ENCODE measurements around the gene TMEM117. TPM values are rescaled to one million over a fixed set of nuclear protein-coding genes. Genes with fewer than 3 reads are reported as not detected.

Gene TMEM117
- total and polyA plus RNA-seq, 8 donors = 1.9 to 52.5 (median 8.0) TPM

DNA sequence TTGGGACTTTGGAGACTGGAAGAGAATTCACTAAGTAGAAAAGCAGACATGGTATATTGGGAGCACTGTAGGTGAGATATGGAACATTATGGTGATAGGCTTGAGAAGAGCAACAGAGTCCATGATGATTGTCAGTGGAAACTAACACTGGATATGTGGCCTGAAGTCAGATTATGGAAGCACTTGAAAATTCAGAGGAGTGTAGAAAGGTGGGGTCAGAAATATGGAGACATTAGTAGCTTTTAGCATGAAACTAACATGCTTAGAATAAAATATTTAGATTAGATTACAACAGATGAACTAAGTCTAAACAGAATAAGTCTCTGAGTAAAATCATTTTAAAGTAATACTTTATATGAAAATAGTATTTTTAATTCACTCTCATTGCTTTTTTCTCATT lies 499.1 kb downstream of the TMEM117 start:
- Histone ChIP-seq H3K4me3 (no peak overlapping the region), H3K27me3 (no peaks in the 10 kb centered on the region), H3K4me1 (peaks cover 0 to 3% (median 1%) of the 10 kb centered on the region in 4 donors), H3K9me3 (peaks cover 0 to 8% (median 2%) of the 10 kb centered on the region in 4 donors), H3K36me3 (no peaks in the 10 kb centered on the region), H3K27ac (no peak overlapping the region)
- no peak for DNase-seq
- TF ChIP-seq POLR2AphosphoS5 (IDR thresholded peaks at IDR 0.05) (no peak), EP300 (IDR thresholded peaks at IDR 0.05) (no peak), POLR2A (IDR thresholded peaks at IDR 0.05) (no peak)
- TF ChIP-seq, protein P1, sequence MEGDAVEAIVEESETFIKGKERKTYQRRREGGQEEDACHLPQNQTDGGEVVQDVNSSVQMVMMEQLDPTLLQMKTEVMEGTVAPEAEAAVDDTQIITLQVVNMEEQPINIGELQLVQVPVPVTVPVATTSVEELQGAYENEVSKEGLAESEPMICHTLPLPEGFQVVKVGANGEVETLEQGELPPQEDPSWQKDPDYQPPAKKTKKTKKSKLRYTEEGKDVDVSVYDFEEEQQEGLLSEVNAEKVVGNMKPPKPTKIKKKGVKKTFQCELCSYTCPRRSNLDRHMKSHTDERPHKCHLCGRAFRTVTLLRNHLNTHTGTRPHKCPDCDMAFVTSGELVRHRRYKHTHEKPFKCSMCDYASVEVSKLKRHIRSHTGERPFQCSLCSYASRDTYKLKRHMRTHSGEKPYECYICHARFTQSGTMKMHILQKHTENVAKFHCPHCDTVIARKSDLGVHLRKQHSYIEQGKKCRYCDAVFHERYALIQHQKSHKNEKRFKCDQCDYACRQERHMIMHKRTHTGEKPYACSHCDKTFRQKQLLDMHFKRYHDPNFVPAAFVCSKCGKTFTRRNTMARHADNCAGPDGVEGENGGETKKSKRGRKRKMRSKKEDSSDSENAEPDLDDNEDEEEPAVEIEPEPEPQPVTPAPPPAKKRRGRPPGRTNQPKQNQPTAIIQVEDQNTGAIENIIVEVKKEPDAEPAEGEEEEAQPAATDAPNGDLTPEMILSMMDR (IDR thresholded peaks at IDR 0.05) = no peak
- intact Hi-C loops (cut with DNase I; ENCODE audit: low total_unique reads) = no loop called here

DNA sequence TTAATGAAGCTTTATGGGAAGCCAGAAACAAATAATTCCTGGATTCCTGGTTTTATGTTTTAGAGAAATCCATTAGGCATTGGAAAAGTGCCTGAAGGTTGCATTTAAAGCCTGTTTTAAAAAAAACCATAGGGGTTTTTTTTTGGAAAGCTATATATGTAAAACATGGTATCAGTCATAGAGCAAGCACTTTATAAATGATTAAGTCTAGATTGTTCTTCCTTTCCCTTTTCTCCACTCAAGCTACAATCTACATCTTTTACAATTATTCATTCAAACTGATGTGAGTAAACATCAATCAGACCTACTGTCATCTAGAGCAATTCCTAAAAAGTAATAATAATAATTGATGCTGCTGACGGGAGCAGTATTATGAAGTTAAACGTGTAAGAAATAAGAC lies 500.7 kb downstream of the TMEM117 start:
- H3K27me3 ChIP-seq = no peaks in the 10 kb centered on the region
- H3K27ac ChIP-seq = no peak overlapping the region
- 83 to 95% (median 93%) methylated on average over 2 of the region's 2 CpGs for WGBS, 5 donors
- H3K9me3 ChIP-seq = peaks cover 0 to 8% (median 2%) of the 10 kb centered on the region in 4 donors
- TF ChIP-seq POLR2AphosphoS5 (IDR thresholded peaks at IDR 0.05) (no peak), POLR2A (IDR thresholded peaks at IDR 0.05) (no peak)
- H3K4me1 ChIP-seq = peaks cover 0 to 14% (median 6%) of the 10 kb centered on the region in 4 donors
- intact Hi-C loops (cut with DNase I; ENCODE audit: low total_unique reads) = no loop called here
- no peak overlapping the region for H3K4me3 ChIP-seq
- DNase-seq = no peak
- no peaks in the 10 kb centered on the region for H3K36me3 ChIP-seq

DNA sequence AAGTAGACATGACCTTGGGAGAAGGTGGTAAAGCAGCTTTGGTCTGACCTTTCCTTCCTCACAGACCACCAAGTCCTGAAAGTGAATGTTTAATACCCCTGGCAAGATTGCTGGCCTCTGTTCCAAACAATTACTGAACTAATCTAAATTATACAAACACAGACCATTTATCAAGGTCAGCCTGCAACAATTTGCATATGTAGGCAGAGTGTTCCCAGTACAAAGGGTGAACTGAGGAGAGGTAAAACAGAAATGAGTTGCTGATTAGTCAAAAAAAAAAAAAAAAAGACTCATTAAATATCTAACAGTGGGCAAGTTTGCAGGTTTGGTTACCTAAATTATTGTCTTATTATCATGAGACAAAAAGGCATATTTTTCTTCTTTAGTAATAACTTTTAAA lies 506.5 kb downstream of the TMEM117 start:
- Histone ChIP-seq H3K36me3 (no peaks in the 10 kb centered on the region), H3K4me3 (no peak overlapping the region), H3K27ac (peak overlapping the region in 1 of 5 donors; percentile 28), H3K9me3 (no peaks in the 10 kb centered on the region), H3K4me1 (peaks cover 0 to 27% (median 10%) of the 10 kb centered on the region in 4 donors), H3K27me3 (no peaks in the 10 kb centered on the region)
- intact Hi-C loops (cut with DNase I; ENCODE audit: low total_unique reads) = no loop called here
- peak in 1 of 2 donors; percentile 32 for DNase-seq
- TF ChIP-seq POLR2AphosphoS5 (IDR thresholded peaks at IDR 0.05) (no peak), EP300 (IDR thresholded peaks at IDR 0.05) (no peak)
- TF ChIP-seq, protein P1 (IDR thresholded peaks at IDR 0.05) = no peak

DNA sequence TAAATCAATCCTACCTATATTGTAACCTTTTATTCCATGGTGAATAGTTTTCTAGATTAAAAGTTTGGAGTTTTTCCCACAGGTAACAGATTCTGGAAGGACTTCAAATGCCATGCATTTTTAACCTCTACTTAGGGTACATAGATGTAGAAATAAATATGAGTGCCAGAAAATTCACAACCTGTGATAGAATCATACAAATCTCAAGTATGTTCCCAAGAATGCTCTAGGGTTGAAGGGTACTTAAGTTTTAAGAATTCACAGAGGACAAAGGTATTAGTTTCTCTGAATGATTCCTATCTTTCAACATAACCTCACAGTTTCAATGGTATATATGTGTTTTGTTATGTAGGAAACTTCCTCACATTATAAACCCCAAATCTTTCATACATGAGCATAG lies 511.3 kb downstream of the TMEM117 start:
- no peak for TF ChIP-seq POLR2A (IDR thresholded peaks at IDR 0.05)
- TF ChIP-seq POLR2AphosphoS5 (IDR thresholded peaks at IDR 0.05) = no peak
- TF ChIP-seq, protein P1 (IDR thresholded peaks at IDR 0.05) = no peak
- no peak for TF ChIP-seq EP300 (IDR thresholded peaks at IDR 0.05)

DNA sequence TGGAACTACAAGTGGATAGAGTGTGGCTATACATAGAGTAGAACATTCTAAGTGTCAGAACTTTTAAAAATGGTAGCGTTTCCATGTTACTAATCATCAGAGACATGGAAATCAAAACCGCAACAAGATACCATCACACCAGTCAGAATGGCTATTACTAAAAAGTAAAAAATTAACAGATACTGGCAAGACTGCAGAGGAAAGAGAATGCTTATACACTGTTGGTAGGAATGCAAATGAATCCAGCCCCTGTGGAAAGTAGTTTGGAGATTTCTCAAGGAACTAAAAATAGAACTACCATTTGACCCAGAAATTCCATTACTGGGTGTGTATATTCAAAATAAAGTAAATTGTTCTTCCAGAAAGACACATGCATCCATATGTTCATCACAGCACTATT lies 521.6 kb downstream of the TMEM117 start:
- no peak overlapping the region for H3K27ac ChIP-seq
- DNase-seq = no peak
- no peaks in the 10 kb centered on the region for H3K4me1 ChIP-seq
- no peak overlapping the region for H3K4me3 ChIP-seq
- WGBS, 5 donors = 95 to 99% (median 96%) methylated on average over 2 of the region's 2 CpGs
- TF ChIP-seq, protein P1 (IDR thresholded peaks at IDR 0.05) = no peak
- TF ChIP-seq EP300 (IDR thresholded peaks at IDR 0.05) (no peak), POLR2AphosphoS5 (IDR thresholded peaks at IDR 0.05) (no peak), POLR2A (IDR thresholded peaks at IDR 0.05) (no peak)
- no peaks in the 10 kb centered on the region for H3K27me3 ChIP-seq
- H3K36me3 ChIP-seq = no peaks in the 10 kb centered on the region
- intact Hi-C loops (cut with DNase I; ENCODE audit: low total_unique reads) = no loop called here
- no peaks in the 10 kb centered on the region for H3K9me3 ChIP-seq

More for the DNA sequence above, 511.3 kb downstream of the TMEM117 start:
- H3K27me3 ChIP-seq = no peaks in the 10 kb centered on the region
- DNase-seq = no peak
- no peaks in the 10 kb centered on the region for H3K36me3 ChIP-seq
- no peak overlapping the region for H3K4me3 ChIP-seq
- no peak overlapping the region for H3K27ac ChIP-seq
- intact Hi-C loops (cut with DNase I; ENCODE audit: low total_unique reads) = no loop called here
- peaks cover 0 to 11% (median 1%) of the 10 kb centered on the region in 4 donors for H3K4me1 ChIP-seq
- H3K9me3 ChIP-seq = no peaks in the 10 kb centered on the region

Data from stomach (tissue), 9 donors.